Fibroblast of lung (primary cell): ENCODE measurements around the gene ALG1. TPM values are rescaled to one million over a fixed set of nuclear protein-coding genes. Genes with fewer than 3 reads are reported as not detected.

Source experiments
- DNase-seq, 2 donors: peaks; one replicate each; pipeline versions ENCODE4 v3.0.0 to v3.0.0-alpha.2; 2010; ENCODE audit warnings: low read depth in 2 of 2
- H2AFZ ChIP-seq: 2 replicates; pipeline ENCODE4 v1.5.1; 2012; ENCODE audit warnings: low read length, control low read depth, inconsistent platforms
- H3K27ac ChIP-seq: 2 replicates; pipeline ENCODE4 v1.5.1; 2011; ENCODE audit warnings: low read length, control low read depth; ENCODE audit not compliant: insufficient read depth
- H3K27me3 ChIP-seq: 2 replicates; pipeline ENCODE4 v1.5.1; 2011; ENCODE audit warnings: mild to moderate bottlenecking, low read length; ENCODE audit not compliant: control insufficient read depth, insufficient read depth
- H3K36me3 ChIP-seq: 2 replicates; pipeline ENCODE4 v1.5.1; 2011; ENCODE audit warnings: low read length; ENCODE audit not compliant: control insufficient read depth, insufficient read depth
- H3K4me1 ChIP-seq: 2 replicates; pipeline ENCODE4 v1.5.1; 2011; ENCODE audit warnings: low read length; ENCODE audit not compliant: control insufficient read depth, insufficient read depth; ENCODE audit errors: extremely low read depth
- H3K4me2 ChIP-seq: 2 replicates; pipeline ENCODE4 v1.5.1; 2011; ENCODE audit warnings: low read length, control low read depth; ENCODE audit not compliant: insufficient read depth; ENCODE audit errors: extremely low read depth
- H3K4me3 ChIP-seq, 4 experiments: fragments of 200-600 bp in 1 of 4; sonication (generic) in 1 of 4; replicated peaks in 1 of 4; 2 replicates each; pipeline ENCODE4 v1.5.1; 2011 to 2016; ENCODE audit warnings: low read length in 4 of 4, low read depth in 3 of 4, mild to moderate bottlenecking in 3 of 4, control low read depth in 2 of 4, inconsistent platforms in 1 of 4, mixed read lengths in 1 of 4; ENCODE audit not compliant: insufficient read depth in 1 of 4; ENCODE audit errors: control extremely low read depth in 1 of 4
- H3K79me2 ChIP-seq: 2 replicates; pipeline ENCODE4 v1.5.1; 2012; ENCODE audit warnings: mild to moderate bottlenecking, low read length, inconsistent platforms; ENCODE audit not compliant: control insufficient read depth, insufficient read depth
- H3K9ac ChIP-seq: 2 replicates; pipeline ENCODE4 v1.5.1; 2011; ENCODE audit warnings: mild to moderate bottlenecking, low read length, control low read depth; ENCODE audit not compliant: insufficient read depth
- H3K9me3 ChIP-seq: 2 replicates; pipeline ENCODE4 v1.5.1; 2012; ENCODE audit warnings: low read depth, low read length; ENCODE audit not compliant: control insufficient read depth, insufficient read depth
- H4K20me1 ChIP-seq: 2 replicates; pipeline ENCODE4 v1.5.1; 2011; ENCODE audit warnings: low read length; ENCODE audit not compliant: control insufficient read depth, insufficient read depth; ENCODE audit errors: extremely low read depth
- CTCF ChIP-seq, 2 donors: IDR thresholded peaks in 1 of 2; conservative IDR thresholded peaks in 1 of 2; 1 replicate in 1 of 2; 2 replicates in 1 of 2; pipeline ENCODE4 v1.5.1; 2011 to 2012; ENCODE audit warnings: low read length in 2 of 2, control low read depth in 1 of 2, inconsistent platforms in 1 of 2, low read depth in 1 of 2, mild to moderate bottlenecking in 1 of 2
- EZH2 ChIP-seq: IDR thresholded peaks from 2 replicates; pipeline ENCODE4 v1.5.1; 2012; ENCODE audit warnings: low read length, control low read depth, mild to moderate bottlenecking; ENCODE audit errors: missing control alignments
- polyA plus RNA-seq, 2 donors: library from polyadenylated mRNA; depleted of rRNA in 1 of 2; stranded (reverse) in 1 of 2; unstranded in 1 of 2; fragments of >200 nt; gene quantifications; 2 replicates each; pipeline ENCODE4 v1.2.1, GENCODE V29; 2011 to 2012; ENCODE audit warnings: missing spikeins in 1 of 2
- total RNA-seq: library from RNA; depleted of rRNA; stranded (reverse); fragments of >200 nt; gene quantifications from 2 replicates; pipeline ENCODE4 v1.2.1, GENCODE V29; 2014

ALG1 gene
- total and polyA plus RNA-seq, 2 donors (not counting 1 experiment from before 2014, with no cell fraction given), result 26.2 to 29.2 TPM

DNA sequence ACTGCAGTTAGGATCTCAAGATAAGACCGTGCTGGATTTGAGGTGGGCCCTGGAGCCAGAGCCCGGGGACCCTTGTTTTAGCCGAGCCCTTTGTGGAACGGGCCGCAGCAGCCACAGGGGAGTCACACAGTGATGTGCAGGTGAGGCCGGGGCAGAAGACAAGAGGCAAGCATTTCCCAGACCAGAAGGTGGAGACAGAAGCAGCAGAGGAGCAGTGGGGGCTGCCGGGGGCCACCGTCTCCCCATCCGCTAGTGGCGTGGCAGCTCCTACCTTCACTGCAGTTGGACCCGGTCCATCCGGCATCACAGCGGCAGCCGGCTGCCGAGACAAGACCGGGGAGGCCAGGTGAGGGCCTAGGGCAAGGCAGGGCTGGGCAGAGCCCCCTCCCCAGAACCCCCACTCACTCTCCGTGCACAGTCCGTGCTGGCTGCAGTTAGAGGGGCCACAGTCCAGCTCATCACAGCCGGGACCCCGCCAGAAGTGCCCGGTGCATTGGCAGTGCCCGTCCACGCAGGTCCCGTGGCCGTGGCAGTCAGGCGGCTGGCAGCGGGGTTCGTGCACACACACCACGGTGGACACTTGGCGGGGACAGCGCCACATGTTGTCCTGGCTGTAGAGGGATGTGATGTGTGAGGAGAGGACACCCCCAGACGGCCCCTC is 43.9 kb upstream of the ALG1 start:
- no peak overlapping the region for H3K4me2 ChIP-seq
- H2AFZ ChIP-seq, result no peak overlapping the region
- H3K4me1 ChIP-seq, result no peaks in the 10 kb centered on the region
- TF ChIP-seq EZH2 (no peak), CTCF (conservative IDR thresholded peaks at IDR 0.05 in 1 of 2, IDR thresholded peaks at IDR 0.05 in 1 of 2; ENCODE audit: low read depth in 1 of 2, low read length in 2 of 2) (no peak)
- DNase-seq, result no peak
- H3K79me2 ChIP-seq, result no peaks in the 10 kb centered on the region
- H3K9ac ChIP-seq, result no peak overlapping the region
- no peak overlapping the region for H3K4me3 ChIP-seq
- no peak overlapping the region for H3K27ac ChIP-seq
- H4K20me1 ChIP-seq, result no peaks in the 10 kb centered on the region
- no peaks in the 10 kb centered on the region for H3K36me3 ChIP-seq
- H3K27me3 ChIP-seq, result no peaks in the 10 kb centered on the region
- no peaks in the 10 kb centered on the region for H3K9me3 ChIP-seq

GRCh38 chr16:5028950-5029475 is 42.6 kb upstream of the ALG1 start:
- H3K4me3 ChIP-seq, result no peak overlapping the region
- H3K79me2 ChIP-seq, result no peaks in the 10 kb centered on the region
- no peak overlapping the region for H3K9ac ChIP-seq
- no peak overlapping the region for H3K4me2 ChIP-seq
- H3K27me3 ChIP-seq, result no peaks in the 10 kb centered on the region
- TF ChIP-seq EZH2 (no peak), CTCF (conservative IDR thresholded peaks at IDR 0.05 in 1 of 2, IDR thresholded peaks at IDR 0.05 in 1 of 2; ENCODE audit: low read depth in 1 of 2, low read length in 2 of 2) (no peak)
- DNase-seq, result no peak
- H2AFZ ChIP-seq, result no peak overlapping the region
- H4K20me1 ChIP-seq, result no peaks in the 10 kb centered on the region
- no peaks in the 10 kb centered on the region for H3K36me3 ChIP-seq
- H3K27ac ChIP-seq, result no peak overlapping the region
- H3K4me1 ChIP-seq, result peaks cover 2% of the 10 kb centered on the region
- no peaks in the 10 kb centered on the region for H3K9me3 ChIP-seq

- H4K20me1 ChIP-seq, result no peaks in the 10 kb centered on the region
- no peak for DNase-seq
- no peaks in the 10 kb centered on the region for H3K9me3 ChIP-seq
- H3K4me1 ChIP-seq, result peaks cover 2% of the 10 kb centered on the region
- H3K27me3 ChIP-seq, result no peaks in the 10 kb centered on the region
- TF ChIP-seq CTCF (conservative IDR thresholded peaks at IDR 0.05 in 1 of 2, IDR thresholded peaks at IDR 0.05 in 1 of 2; ENCODE audit: low read depth in 1 of 2, low read length in 2 of 2) (no peak), EZH2 (no peak)
- no peaks in the 10 kb centered on the region for H3K79me2 ChIP-seq
- H3K9ac ChIP-seq, result no peak overlapping the region
- H3K4me2 ChIP-seq, result no peak overlapping the region
- no peak overlapping the region for H2AFZ ChIP-seq
- no peaks in the 10 kb centered on the region for H3K36me3 ChIP-seq
- no peak overlapping the region for H3K4me3 ChIP-seq
- H3K27ac ChIP-seq, result no peak overlapping the region
These were observed 41.3 kb upstream of the ALG1 start for GRCh38 chr16:5030251-5030870.
